ENCODE measurements around the gene ZNF213.

Gene ZNF213

GRCh38 chr16:3134338-3135125 is at the start of gene ZNF213:
ZNF213 (plus strand) TSS chr16:3135029; CDS start chr16:3137281, 2,252 bp downstream.
- TF ChIP-seq CTCF (IDR thresholded peaks at IDR 0.05), result no peak

- no peak for TF ChIP-seq CTCF (IDR thresholded peaks at IDR 0.05)
Observed at GRCh38 chr16:3085868-3086595, 48.8 kb upstream of the ZNF213 start.

- TF ChIP-seq CTCF (IDR thresholded peaks at IDR 0.05), result no peak
Observed at GRCh38 chr16:3086596-3087242, 48.1 kb upstream of the ZNF213 start.

GRCh38 chr16:3087243-3088235 is 47.3 kb upstream of the ZNF213 start:
- TF ChIP-seq CTCF (IDR thresholded peaks at IDR 0.05), result no peak; the same call in 1 of the 2 replicates

- no peak for TF ChIP-seq CTCF (IDR thresholded peaks at IDR 0.05)
Observed at GRCh38 chr16:3088450-3088849, 46.4 kb upstream of the ZNF213 start.

GRCh38 chr16:3088925-3089716 is 45.7 kb upstream of the ZNF213 start:
- TF ChIP-seq CTCF (IDR thresholded peaks at IDR 0.05), result no peak
